Sigmoid colon (tissue), 4 donors: Measurements from ENCODE around the gene SCAF4.

Experiments used
- CTCF ChIP-seq, 4 experiments: fragments of 450-650 bp in 3 of 4; fragments of 200-600 bp in 1 of 4; IDR thresholded peaks; one replicate each; pipeline ENCODE4 v1.5.1; 2016 to 2019; ENCODE audit warnings: antibody characterized with exemption in 4 of 4, mild to moderate bottlenecking in 3 of 4, moderate library complexity in 2 of 4
- EP300 ChIP-seq, 4 donors: sonication (generic); formaldehyde crosslinking; IDR thresholded peaks; one replicate each; pipeline ENCODE4 v1.6.1; 2017; ENCODE audit warnings: antibody characterized with exemption in 4 of 4
- POLR2A ChIP-seq, 2 donors: fragments of 450-650 bp; IDR thresholded peaks; one replicate each; pipeline ENCODE4 v1.6.1; 2016; ENCODE audit warnings: antibody characterized with exemption in 2 of 2, mild to moderate bottlenecking in 2 of 2, moderate library complexity in 2 of 2
- POLR2AphosphoS5 ChIP-seq, 4 donors: sonication (generic); formaldehyde crosslinking; IDR thresholded peaks; one replicate each; pipeline ENCODE4 v1.6.1; 2017; ENCODE audit warnings: antibody characterized with exemption in 4 of 4

GRCh38 chr21:31663584-31664249 is 68.2 kb downstream of the SCAF4 start:
- TF ChIP-seq CTCF (IDR thresholded peaks at IDR 0.05) (no peak), POLR2AphosphoS5 (IDR thresholded peaks at IDR 0.05) (no peak), POLR2A (IDR thresholded peaks at IDR 0.05) (no peak), EP300 (IDR thresholded peaks at IDR 0.05) (no peak)
